Activated gamma-delta T cell treated with Interleukin-2 at 50 U/mL for 16 hours (primary cell): ENCODE results near the gene TNFSF12.

Source experiments
- DNase-seq: peaks from one replicate; pipeline ENCODE4 v3.0.0-alpha.2; 2020

The TNFSF12 gene

GRCh38 chr17:7548585-7549400 is at the start of gene TNFSF12:
TNFSF12 (plus strand) TSS chr17:7549058; CDS start chr17:7549154, 96 bp downstream.
- DNase-seq, result peak; percentile 63

- DNase-seq, result no peak
Measured at GRCh38 chr17:7499161-7499560, 49.7 kb upstream of the TNFSF12 start.

GRCh38 chr17:7501729-7502128 is 47.1 kb upstream of the TNFSF12 start:
- DNase-seq, result no peak

- DNase-seq, result no peak
Measured at GRCh38 chr17:7502171-7502847, 46.5 kb upstream of the TNFSF12 start.

- no peak for DNase-seq
Measured at GRCh38 chr17:7502987-7503386, 45.9 kb upstream of the TNFSF12 start.

GRCh38 chr17:7503521-7503920 is 45.3 kb upstream of the TNFSF12 start:
- DNase-seq, result no peak

GRCh38 chr17:7508145-7508544 is 40.7 kb upstream of the TNFSF12 start:
- DNase-seq, result no peak

- no peak for DNase-seq
Measured at GRCh38 chr17:7508846-7509245, 40.0 kb upstream of the TNFSF12 start.

GRCh38 chr17:7509937-7510336 is 38.9 kb upstream of the TNFSF12 start:
- no peak for DNase-seq

- no peak for DNase-seq
Measured at GRCh38 chr17:7511108-7511507, 37.8 kb upstream of the TNFSF12 start.

- no peak for DNase-seq
Measured at GRCh38 chr17:7512105-7512504, 36.8 kb upstream of the TNFSF12 start.

GRCh38 chr17:7512824-7513540 is 35.9 kb upstream of the TNFSF12 start:
- DNase-seq, result no peak

- no peak for DNase-seq
Measured at GRCh38 chr17:7513850-7514419, 34.9 kb upstream of the TNFSF12 start.

GRCh38 chr17:7515911-7516610 is 32.8 kb upstream of the TNFSF12 start:
- no peak for DNase-seq

- no peak for DNase-seq
Measured at GRCh38 chr17:7523033-7523432, 25.8 kb upstream of the TNFSF12 start.

- DNase-seq, result no peak
Measured at GRCh38 chr17:7528842-7529241, 20.0 kb upstream of the TNFSF12 start.

GRCh38 chr17:7530023-7530900 is 18.6 kb upstream of the TNFSF12 start:
- no peak for DNase-seq

- no peak for DNase-seq
Measured at GRCh38 chr17:7538050-7538449, 10.8 kb upstream of the TNFSF12 start.

GRCh38 chr17:7538891-7539545 is 9.8 kb upstream of the TNFSF12 start:
- no peak for DNase-seq

GRCh38 chr17:7541074-7541621 is 7.7 kb upstream of the TNFSF12 start:
- DNase-seq, result no peak

GRCh38 chr17:7544911-7545310 is 3.9 kb upstream of the TNFSF12 start:
- no peak for DNase-seq
